Activated CD4-positive, alpha-beta T cell treated with anti-CD3 and anti-CD28 coated beads, Interleukin-2, amount 10 ng/mL, durations not matched to agents 7 days and 5 days (primary cell): ENCODE measurements around the gene DCAF12L2. TPM values are rescaled to one million over a fixed set of nuclear protein-coding genes. Genes with fewer than 3 reads are reported as not detected.
"Not testable (repeated sequence)": the region's sequence is repeated elsewhere in the genome, so short reads cannot be mapped to it uniquely, and the experiment has no call there.

Experiments
- CTCF ChIA-PET: fragments of 350-600 bp; sonication (Branson Sonifier 250); formaldehyde crosslinking; loops from one replicate; lab custom pipeline; 2021; ENCODE audit warnings: antibody characterized with exemption; lab: Charles Lee
- POLR2A ChIA-PET: fragments of 350-600 bp; sonication (Branson Sonifier 250); formaldehyde crosslinking; loops from one replicate; lab custom pipeline; 2021; ENCODE audit warnings: antibody characterized with exemption; lab: Charles Lee
- DNase-seq: peaks from one replicate; pipeline ENCODE4 v3.0.0-alpha.2; 2020
- H3K27ac Mint-ChIP-seq: one replicate; pipeline ENCODE4 v1.8.0; 2021; ENCODE audit warnings: mild to moderate bottlenecking, moderate library complexity, mixed read lengths
- H3K27me3 Mint-ChIP-seq: one replicate; pipeline ENCODE4 v1.8.0; 2021; ENCODE audit warnings: mixed read lengths
- H3K36me3 Mint-ChIP-seq: one replicate; pipeline ENCODE4 v1.8.0; 2021; ENCODE audit warnings: low read depth, mixed read lengths
- H3K4me1 Mint-ChIP-seq: one replicate; pipeline ENCODE4 v1.8.0; 2021; ENCODE audit warnings: mixed read lengths
- H3K4me3 Mint-ChIP-seq: one replicate; pipeline ENCODE4 v1.8.0; 2021; ENCODE audit warnings: mild to moderate bottlenecking, moderate library complexity, mixed read lengths
- H3K9me3 Mint-ChIP-seq: one replicate; pipeline ENCODE4 v1.8.0; 2021; ENCODE audit warnings: mixed read lengths
- total RNA-seq, 2 experiments: library from RNA; stranded (reverse); gene quantifications; one replicate each; pipeline ENCODE4 v1.2.3, GENCODE V29; 2021

Gene DCAF12L2
- not detected for total RNA-seq

DNA sequence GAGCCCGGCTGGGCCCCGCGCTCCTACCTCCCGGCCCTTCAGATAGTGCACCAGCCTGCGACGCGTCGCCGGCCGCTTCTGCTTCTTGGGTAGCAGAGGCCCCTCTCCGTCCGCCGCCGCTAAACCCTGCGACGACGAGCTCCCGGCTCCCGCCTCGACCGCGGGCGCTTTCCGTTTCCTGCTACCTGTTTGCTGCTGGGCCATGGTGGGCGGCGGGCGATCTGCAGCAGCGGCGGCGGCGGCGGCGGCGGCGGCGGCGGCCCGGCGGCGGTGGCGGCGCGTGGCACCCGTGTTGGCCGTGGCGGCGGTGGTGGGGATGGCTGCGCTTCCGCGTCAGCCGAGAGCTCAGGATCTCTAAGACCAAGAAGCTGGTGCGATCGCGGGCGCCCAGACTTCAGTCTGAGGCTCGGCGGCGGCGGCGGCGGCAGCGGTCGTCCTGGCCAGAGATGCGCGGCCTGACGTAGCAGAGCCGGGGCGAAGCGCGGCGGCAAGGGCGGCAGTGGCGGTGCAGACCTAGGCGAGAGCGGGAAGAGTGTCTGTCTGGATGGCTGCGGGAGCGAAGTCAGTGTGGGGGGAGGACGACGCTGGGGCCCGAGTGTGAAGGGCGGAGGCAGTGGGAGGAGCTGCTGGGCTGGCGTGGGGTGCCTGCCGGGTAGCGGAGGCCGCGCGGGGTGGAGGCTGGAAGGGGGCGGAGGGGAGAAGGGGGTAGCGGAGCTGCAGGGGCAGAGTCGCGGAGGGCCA is at the start of gene DCAF12L2:
TSS of gene DCAF12L2 (minus strand) at position 569 of the 741 bp plus-strand sequence. CDS start at position 204, 365 bp downstream.
- peaks cover 6% of the 10 kb centered on the region for H3K27me3 Mint-ChIP-seq
- H3K4me3 Mint-ChIP-seq: peak within 1 kb of the TSS; percentile 25
- no peak for DNase-seq
- ChIA-PET POLR2A (no interaction called here), CTCF (no interaction called here)
- no peaks in the 10 kb centered on the region for H3K4me1 Mint-ChIP-seq
- no peaks in the 10 kb centered on the region for H3K9me3 Mint-ChIP-seq
- no peak within 1 kb of the TSS for H3K27ac Mint-ChIP-seq
- H3K36me3 Mint-ChIP-seq: no peaks in the 10 kb centered on the region

- not testable (repeated sequence) for H3K36me3 Mint-ChIP-seq, H3K4me1 Mint-ChIP-seq
Measured at GRCh38 chrX:126190888-126191287, 24.8 kb upstream of the DCAF12L2 start.

DNA sequence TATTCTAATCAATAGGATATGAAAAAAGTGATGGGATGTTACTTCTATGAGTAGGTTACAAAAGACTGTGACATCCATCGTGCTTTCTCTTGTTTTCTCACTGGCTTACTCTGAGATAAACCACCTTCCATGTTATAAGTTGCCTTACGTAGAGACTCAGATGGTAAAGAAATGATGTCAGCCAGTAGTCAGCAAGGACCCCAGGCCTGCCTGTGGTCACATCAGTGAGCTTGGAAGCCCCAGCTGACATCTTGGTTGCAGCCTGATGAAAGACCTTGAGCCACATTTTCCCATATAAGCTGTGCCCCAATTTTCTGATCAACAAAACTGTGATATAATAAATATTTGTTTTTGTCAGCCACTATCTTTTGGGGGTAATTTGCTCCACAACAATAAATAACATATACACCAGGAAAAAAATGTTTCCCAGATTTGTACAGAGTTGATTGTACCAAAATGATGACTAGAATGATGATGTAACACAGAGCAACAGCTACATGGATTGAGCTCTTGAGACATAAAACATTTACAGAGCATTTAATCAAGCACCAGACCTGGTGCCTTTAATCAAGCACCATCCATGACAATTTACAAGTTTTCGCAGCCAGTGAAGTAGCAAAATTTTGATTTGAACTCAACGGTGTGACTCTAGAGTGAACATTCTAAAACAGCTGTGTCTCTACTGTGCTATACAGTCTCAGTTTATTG is 11.2 kb upstream of the DCAF12L2 start:
- no peaks in the 10 kb centered on the region for H3K4me1 Mint-ChIP-seq
- no peaks in the 10 kb centered on the region for H3K36me3 Mint-ChIP-seq
- POLR2A ChIA-PET: no interaction called here
- no peaks in the 10 kb centered on the region for H3K27me3 Mint-ChIP-seq
- H3K27ac Mint-ChIP-seq: no peak overlapping the region
- H3K9me3 Mint-ChIP-seq: no peaks in the 10 kb centered on the region
- DNase-seq: no peak
- CTCF ChIA-PET: no interaction called here
- no peak overlapping the region for H3K4me3 Mint-ChIP-seq

More at GRCh38 chrX:126190888-126191287, 24.8 kb upstream of the DCAF12L2 start:
- H3K4me3 Mint-ChIP-seq, H3K27ac Mint-ChIP-seq, DNase-seq, CTCF ChIA-PET, POLR2A ChIA-PET, H3K9me3 Mint-ChIP-seq, H3K27me3 Mint-ChIP-seq: not testable (repeated sequence)

GRCh38 chrX:126170720-126171119 is 4.6 kb upstream of the DCAF12L2 start:
- Mint-ChIP-seq H3K4me1 (no peaks in the 10 kb centered on the region), H3K9me3 (no peaks in the 10 kb centered on the region), H3K4me3 (no peak overlapping the region), H3K27me3 (peaks cover 6% of the 10 kb centered on the region), H3K27ac (no peak overlapping the region), H3K36me3 (no peaks in the 10 kb centered on the region)
- ChIA-PET CTCF (no interaction called here), POLR2A (no interaction called here)
- DNase-seq: no peak

- Mint-ChIP-seq H3K27me3 (peaks cover 6% of the 10 kb centered on the region), H3K27ac (no peak overlapping the region), H3K4me3 (no peak overlapping the region), H3K9me3 (no peaks in the 10 kb centered on the region), H3K36me3 (no peaks in the 10 kb centered on the region), H3K4me1 (no peaks in the 10 kb centered on the region)
- DNase-seq: no peak
- CTCF ChIA-PET: no interaction called here
- POLR2A ChIA-PET: no interaction called here
Measured at GRCh38 chrX:126167560-126167959, 1.5 kb upstream of the DCAF12L2 start.

GRCh38 chrX:126165401-126165720 is 728 bp downstream of the DCAF12L2 start:
- H3K36me3 Mint-ChIP-seq: no peaks in the 10 kb centered on the region
- no peaks in the 10 kb centered on the region for H3K9me3 Mint-ChIP-seq
- no peaks in the 10 kb centered on the region for H3K4me1 Mint-ChIP-seq
- H3K27me3 Mint-ChIP-seq: peaks cover 6% of the 10 kb centered on the region
- DNase-seq: no peak
- POLR2A ChIA-PET: no interaction called here
- H3K4me3 Mint-ChIP-seq: no peak overlapping the region
- H3K27ac Mint-ChIP-seq: no peak overlapping the region
- CTCF ChIA-PET: no interaction called here

DNA sequence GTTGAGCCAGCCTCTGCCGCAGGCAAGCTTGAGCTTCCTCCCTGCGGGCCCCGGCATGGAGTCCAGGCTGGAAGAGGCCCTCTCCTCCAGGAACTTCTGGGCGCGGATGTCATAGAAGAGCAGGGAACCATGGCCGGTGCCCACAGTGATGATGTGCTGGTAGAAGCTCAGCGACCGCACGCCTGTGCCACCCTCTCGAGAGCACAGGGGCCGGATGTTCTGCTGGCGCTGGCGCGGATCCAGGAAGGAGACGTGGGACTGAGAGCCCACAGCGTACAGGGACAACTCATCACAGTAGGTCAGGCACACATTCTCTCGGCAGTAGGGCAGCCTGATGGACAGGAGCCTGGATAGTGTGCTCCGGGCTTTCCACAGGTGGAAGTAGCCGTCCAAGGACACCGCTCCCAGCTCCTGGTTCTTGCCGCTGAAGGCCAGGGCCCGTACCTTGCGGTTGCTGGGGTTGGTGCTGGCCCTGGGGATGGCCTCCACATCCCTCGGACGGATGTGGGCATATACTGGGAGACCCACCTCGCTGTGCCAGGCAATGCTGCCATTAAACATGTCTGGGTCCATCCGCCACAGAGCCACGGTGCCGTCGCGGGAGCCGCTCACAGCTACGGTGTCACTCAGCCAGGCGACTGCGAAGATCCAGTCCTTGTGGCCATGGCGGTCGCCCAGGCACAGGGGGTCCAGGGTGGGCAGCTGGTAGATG is 1.2 kb downstream of the DCAF12L2 start:
- POLR2A ChIA-PET: no interaction called here
- no peaks in the 10 kb centered on the region for H3K36me3 Mint-ChIP-seq
- no peak for DNase-seq
- no peak overlapping the region for H3K4me3 Mint-ChIP-seq
- CTCF ChIA-PET: no interaction called here
- no peak overlapping the region for H3K27ac Mint-ChIP-seq
- H3K9me3 Mint-ChIP-seq: no peaks in the 10 kb centered on the region
- H3K27me3 Mint-ChIP-seq: peaks cover 6% of the 10 kb centered on the region
- H3K4me1 Mint-ChIP-seq: no peaks in the 10 kb centered on the region

DNA sequence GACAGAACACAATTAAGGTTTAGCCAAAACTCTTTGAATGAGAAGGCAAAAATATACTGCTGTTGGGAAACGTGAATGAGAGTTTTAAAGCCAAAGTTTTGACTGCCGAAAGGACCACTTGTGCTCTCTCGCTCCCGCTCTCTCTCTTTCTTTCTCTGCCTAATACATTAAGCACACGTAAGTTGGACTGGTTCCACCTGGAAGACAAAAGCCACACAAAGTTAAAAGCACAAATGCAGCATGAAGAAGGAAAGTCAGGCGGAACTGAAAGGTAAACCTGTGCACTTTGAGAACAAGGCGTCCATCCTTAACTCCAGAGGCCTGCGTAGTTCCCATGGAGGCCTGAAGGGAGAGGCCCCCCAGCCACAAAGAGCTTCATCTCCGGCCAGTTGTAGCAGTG is 1.9 kb downstream of the DCAF12L2 start:
- Mint-ChIP-seq H3K4me3 (no peak overlapping the region), H3K36me3 (no peaks in the 10 kb centered on the region)
- CTCF ChIA-PET: no interaction called here

DNA sequence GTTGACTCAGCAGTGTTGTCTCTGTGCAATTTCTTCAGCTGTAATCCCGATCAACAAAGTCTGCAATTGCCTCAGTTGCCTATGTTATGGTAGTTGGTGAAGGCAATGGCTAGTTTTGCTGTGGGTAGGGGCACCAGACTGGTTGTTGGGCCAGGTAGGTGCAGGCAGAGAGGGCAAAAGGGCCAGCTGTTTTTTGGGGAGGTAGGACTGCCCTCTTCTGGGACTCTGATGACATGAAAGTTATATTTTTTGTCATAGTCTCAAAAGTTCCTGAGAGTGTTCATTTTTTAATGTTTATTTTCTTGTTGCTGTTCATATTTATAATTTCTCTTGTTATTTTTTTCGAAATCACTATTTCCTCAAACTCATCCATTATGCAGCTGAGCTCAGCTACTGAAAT is 25.1 kb downstream of the DCAF12L2 start:
- no peak overlapping the region for H3K4me3 Mint-ChIP-seq
- H3K9me3 Mint-ChIP-seq: no peaks in the 10 kb centered on the region
- no peaks in the 10 kb centered on the region for H3K27me3 Mint-ChIP-seq
- no peak for DNase-seq
- ChIA-PET POLR2A (no interaction called here), CTCF (interaction anchor here (0.6 kb wide), 1 partner anchor 1811 kb away, joined by 3 read pairs; no protein-coding TSS in a partner anchor)
- H3K36me3 Mint-ChIP-seq: no peaks in the 10 kb centered on the region
- H3K4me1 Mint-ChIP-seq: no peaks in the 10 kb centered on the region
- no peak overlapping the region for H3K27ac Mint-ChIP-seq

More for the DNA sequence above, 1.9 kb downstream of the DCAF12L2 start:
- Mint-ChIP-seq H3K27me3 (peaks cover 6% of the 10 kb centered on the region), H3K27ac (no peak overlapping the region), H3K4me1 (no peaks in the 10 kb centered on the region), H3K9me3 (no peaks in the 10 kb centered on the region)
- POLR2A ChIA-PET: no interaction called here
- no peak for DNase-seq

- Mint-ChIP-seq H3K4me1 (no peaks in the 10 kb centered on the region), H3K4me3 (no peak overlapping the region), H3K27me3 (no peaks in the 10 kb centered on the region), H3K9me3 (no peaks in the 10 kb centered on the region), H3K27ac (no peak overlapping the region), H3K36me3 (no peaks in the 10 kb centered on the region)
- POLR2A ChIA-PET: no interaction called here
- no peak for DNase-seq
- CTCF ChIA-PET: no interaction called here
Measured at GRCh38 chrX:126137899-126138298, 28.2 kb downstream of the DCAF12L2 start.

GRCh38 chrX:126124721-126125120 is 41.4 kb downstream of the DCAF12L2 start:
- no peaks in the 10 kb centered on the region for H3K4me1 Mint-ChIP-seq
- no peak overlapping the region for H3K4me3 Mint-ChIP-seq
- H3K27me3 Mint-ChIP-seq: no peaks in the 10 kb centered on the region
- no peak overlapping the region for H3K27ac Mint-ChIP-seq
- ChIA-PET POLR2A (no interaction called here), CTCF (no interaction called here)
- DNase-seq: no peak
- H3K9me3 Mint-ChIP-seq: no peaks in the 10 kb centered on the region
- H3K36me3 Mint-ChIP-seq: no peaks in the 10 kb centered on the region
